GM21360 (cell line): ENCODE data around the gene ROPN1L.
A peak's percentile ranks its signal among the peaks of the same experiment; 100 is the strongest.

Experiments used
- ATAC-seq: cut with Tn5 transposase; IDR thresholded peaks from one replicate; pipeline ENCODE4 v1.9.1; 2021; ENCODE audit warnings: mild to moderate bottlenecking, moderate library complexity; ENCODE audit not compliant: unreplicated experiment

The ROPN1L gene

GRCh38 chr5:10427201-10427600 is 14.5 kb upstream of the ROPN1L start:
- no peak for ATAC-seq

- ATAC-seq: no peak
These were observed 13.7 kb upstream of the ROPN1L start for GRCh38 chr5:10427978-10428377.

DNA sequence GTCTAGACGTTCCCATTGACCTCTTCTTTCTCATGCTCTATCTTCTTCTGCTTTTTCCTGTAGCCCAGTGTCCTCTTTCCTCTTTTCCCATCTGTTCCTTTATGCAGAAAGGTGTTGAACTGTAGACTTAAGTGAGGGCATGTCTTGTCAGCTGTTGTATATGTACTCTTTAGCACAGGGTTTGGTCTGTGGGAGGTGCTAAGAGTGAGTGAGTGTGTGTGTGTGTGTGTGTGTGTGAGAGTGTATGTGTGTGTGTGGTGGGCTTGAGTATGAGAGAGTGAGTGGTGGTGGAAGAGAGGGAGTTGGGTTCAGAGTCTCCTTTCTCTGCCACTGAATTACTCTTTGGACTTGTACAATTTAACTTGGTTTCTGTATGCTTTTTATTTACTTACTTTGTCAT is 10.3 kb upstream of the ROPN1L start:
- no peak for ATAC-seq

GRCh38 chr5:10432059-10433008 is 9.3 kb upstream of the ROPN1L start:
- ATAC-seq: no peak

- no peak for ATAC-seq
These were observed 7.3 kb upstream of the ROPN1L start for GRCh38 chr5:10434392-10434791.

DNA sequence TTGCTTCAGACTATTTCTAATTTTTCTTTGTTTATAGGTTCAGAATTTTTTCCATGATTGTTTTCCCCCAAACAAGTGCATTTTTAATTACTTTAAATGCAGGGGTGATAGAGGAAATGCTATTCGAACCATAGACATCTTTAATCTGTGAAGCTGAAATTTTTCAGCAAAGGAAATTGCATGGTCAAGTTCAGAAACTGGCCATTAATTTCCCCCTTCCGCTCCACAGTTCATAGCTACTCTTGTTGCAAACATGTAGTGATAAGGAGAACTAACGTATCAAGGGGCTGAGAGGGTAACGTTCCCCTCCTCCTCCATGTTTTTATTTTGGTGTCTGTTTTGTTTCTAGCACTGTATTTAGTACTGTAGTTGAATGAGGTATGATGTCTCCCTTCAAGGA is 3.4 kb upstream of the ROPN1L start:
- no peak for ATAC-seq

GRCh38 chr5:10439692-10440091 is 2.0 kb upstream of the ROPN1L start:
- no peak for ATAC-seq

DNA sequence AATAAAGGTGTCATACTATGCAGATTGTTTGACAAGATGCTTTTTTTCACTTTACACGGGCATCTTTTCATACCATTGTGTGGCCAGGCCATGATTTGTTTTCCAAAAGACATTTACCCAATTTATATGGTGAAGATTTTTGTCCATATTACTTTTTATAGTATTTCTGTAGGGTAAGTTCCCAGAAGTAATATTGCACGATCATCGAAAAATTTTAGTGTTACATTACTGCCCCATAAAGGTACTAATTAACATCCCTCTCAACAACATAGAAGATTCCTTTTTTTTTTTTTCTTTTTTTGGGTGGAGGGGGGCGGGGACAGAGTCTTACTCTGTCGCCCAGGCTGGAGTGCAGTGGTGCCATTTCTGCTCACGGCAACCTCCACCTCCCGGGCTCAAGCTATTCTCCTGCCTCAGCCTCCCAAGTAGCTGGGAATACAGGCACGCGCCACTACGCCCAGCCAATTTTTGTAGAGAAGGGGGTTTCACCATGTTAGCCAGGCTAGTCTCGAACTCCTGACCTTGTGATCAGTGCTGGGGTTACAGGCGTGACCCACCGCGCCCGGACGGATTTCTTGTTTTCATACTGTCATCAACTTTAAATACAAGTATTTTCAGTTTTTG is 1.2 kb upstream of the ROPN1L start:
- ATAC-seq: no peak

DNA sequence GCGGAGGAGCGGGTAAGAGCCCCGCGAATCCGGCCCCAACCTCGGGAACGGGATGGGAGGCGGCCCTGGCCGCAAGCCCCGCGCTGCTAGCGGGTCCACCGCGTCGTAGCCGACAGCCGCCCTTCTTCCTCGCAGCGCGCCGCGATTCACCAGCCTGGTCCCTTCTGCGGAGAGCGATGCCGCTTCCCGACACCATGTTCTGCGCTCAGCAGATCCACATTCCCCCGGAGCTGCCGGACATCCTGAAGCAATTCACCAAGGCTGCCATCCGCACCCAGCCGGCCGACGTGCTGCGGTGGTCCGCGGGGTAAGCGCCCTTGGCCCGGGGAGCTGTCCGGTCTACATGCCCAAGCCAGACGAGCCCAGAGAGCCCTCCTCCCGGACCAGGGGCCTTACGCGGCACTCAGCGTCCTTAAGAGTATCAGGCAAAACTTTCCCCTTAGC is 335 bp downstream of the ROPN1L start:
- ATAC-seq: peak; percentile 35

DNA sequence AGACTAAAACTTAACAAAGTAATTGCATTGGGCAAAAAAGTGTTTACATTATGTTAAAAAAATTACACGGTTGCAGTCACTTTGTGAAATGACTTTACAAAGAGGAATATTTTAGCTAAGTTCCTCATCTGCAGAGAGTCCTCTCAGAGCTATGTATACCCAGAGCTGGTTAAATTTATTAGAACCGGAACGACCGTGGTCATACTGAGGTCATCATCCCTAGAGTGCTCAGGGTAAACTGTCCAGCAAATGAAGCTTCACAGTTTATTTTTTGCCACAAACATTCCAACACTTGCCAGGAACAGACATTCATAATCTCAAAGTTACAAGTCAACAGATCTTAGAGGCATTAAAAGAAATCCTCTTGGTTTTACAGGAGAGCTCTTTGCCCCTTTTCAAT is 897 bp downstream of the ROPN1L start:
- ATAC-seq: no peak

DNA sequence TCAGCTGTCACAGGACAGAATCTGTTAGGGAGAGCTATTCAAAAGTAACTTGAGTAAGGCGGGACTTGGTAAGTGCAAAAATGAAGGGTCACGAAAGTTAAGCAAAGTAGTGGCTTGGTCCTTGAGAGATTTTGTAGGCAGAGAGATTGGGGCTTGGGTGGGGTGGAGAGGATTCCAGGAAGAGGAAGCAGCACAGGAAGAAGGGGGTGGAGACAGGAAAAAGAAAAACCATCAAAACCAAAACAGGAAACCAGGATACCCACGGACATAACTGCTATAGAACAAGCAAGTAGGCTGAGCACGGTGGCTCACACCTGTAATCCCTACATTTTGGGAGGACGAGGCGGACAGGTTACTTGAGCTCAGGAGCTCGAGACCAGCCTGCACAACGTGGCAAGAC is 3.7 kb downstream of the ROPN1L start:
- no peak for ATAC-seq

DNA sequence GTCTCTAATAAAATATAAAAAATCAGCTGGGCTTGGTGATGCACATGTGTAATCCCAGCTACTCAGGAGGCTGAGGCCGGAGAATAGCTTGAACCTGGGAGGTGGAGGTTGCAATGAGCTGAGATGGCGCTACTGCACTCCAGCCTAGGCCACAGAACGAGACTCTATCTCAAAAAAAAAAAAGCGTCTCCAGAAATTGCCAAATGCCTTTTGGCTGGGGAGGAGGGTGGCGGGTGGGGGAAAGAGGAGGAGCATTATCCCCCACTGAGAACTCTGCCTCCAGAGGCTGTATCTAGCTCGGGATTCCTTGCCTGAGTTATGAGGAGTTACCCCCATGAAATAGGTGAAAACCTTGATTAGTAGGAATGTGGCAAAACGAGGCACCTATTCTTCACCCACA is 4.8 kb downstream of the ROPN1L start:
- no peak for ATAC-seq

DNA sequence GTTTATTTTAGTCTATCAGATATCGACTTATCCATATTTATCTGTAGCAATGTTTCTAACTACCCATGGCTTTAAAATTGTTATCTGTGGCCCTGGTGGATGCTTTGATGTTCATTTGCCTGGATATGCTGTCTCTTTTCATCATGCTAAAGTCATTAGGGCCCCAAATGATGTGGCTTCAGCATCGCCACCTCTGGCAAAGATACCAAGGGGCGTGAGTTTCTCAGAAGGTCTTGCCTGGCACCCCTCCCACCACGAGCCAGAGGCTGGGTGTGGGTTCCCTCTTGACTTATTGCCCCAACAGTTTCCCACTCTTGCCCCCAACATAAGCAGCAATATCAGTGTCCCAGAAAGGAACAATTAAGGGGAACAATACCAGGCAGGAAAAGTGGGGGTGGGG is 5.4 kb downstream of the ROPN1L start:
- ATAC-seq: no peak

- ATAC-seq: no peak
These were observed 7.2 kb downstream of the ROPN1L start for GRCh38 chr5:10448754-10449360.

- no peak for ATAC-seq
These were observed 9.6 kb downstream of the ROPN1L start for GRCh38 chr5:10451137-10451824.

- ATAC-seq: peak; percentile 76
These were observed 11.2 kb downstream of the ROPN1L start for GRCh38 chr5:10452768-10453331.

GRCh38 chr5:10453545-10453944 is 11.9 kb downstream of the ROPN1L start:
- ATAC-seq: no peak

- no peak for ATAC-seq
These were observed 13.1 kb downstream of the ROPN1L start for GRCh38 chr5:10454591-10455276.

- no peak for ATAC-seq
These were observed 13.6 kb downstream of the ROPN1L start for GRCh38 chr5:10455277-10455670.
